Measurements from ENCODE around the gene MINK1. TPM values are rescaled to one million over a fixed set of nuclear protein-coding genes. Genes with fewer than 3 reads are reported as not detected.

The MINK1 gene
- total and polyA plus RNA-seq, 2 of the 13 experiments (the other 11 are each of a cell fraction or from before 2014, with no cell fraction given): 17.2 to 63.9 TPM

- TF ChIP-seq TSC22D2 (CRISPR knock-in tag; IDR thresholded peaks at IDR 0.05; ENCODE audit: borderline replicate concordance) (no peak), CC2D1A (CRISPR knock-in tag; IDR thresholded peaks at IDR 0.05) (no peak), ZNF407 (CRISPR knock-in tag; IDR thresholded peaks at IDR 0.05; ENCODE audit: not compliant biosample characterization) (no peak), ZHX2 (IDR thresholded peaks at IDR 0.05; ENCODE audit: low read depth) (no peak), ZHX2 (CRISPR knock-in tag; IDR thresholded peaks at IDR 0.05; ENCODE audit: borderline replicate concordance) (0 out of 2 replicates have a peak, but pooled peaks have one; percentile 67), ZNF160 (CRISPR knock-in tag; IDR thresholded peaks at IDR 0.05) (0 out of 2 replicates have a peak, but pooled peaks have one; percentile 16), PRDM4 (CRISPR knock-in tag; IDR thresholded peaks at IDR 0.05; ENCODE audit: borderline replicate concordance) (no peak), KLF11 (CRISPR knock-in tag; IDR thresholded peaks at IDR 0.05) (no peak), ZNF496 (CRISPR knock-in tag; IDR thresholded peaks at IDR 0.05; ENCODE audit: insufficient replicate concordance) (no peak), ZNF703 (CRISPR knock-in tag; IDR thresholded peaks at IDR 0.05; ENCODE audit: borderline replicate concordance) (no peak), ZBTB26 (CRISPR knock-in tag; IDR thresholded peaks at IDR 0.05; ENCODE audit: borderline replicate concordance) (no peak), TP53 (CRISPR knock-in tag; conservative IDR thresholded peaks at IDR 0.05) (no peak; the same call in 1 of the 2 replicates)
Measured at GRCh38 chr17:4789701-4789950, 43.5 kb upstream of the MINK1 start (continued).
